ENCODE measurements around the gene ZNF823.

The ZNF823 gene

GRCh38 chr19:11708457-11708856 is 30.3 kb downstream of the ZNF823 start:
- TF ChIP-seq ZNF214 (tag by site-specific recombination; IDR thresholded peaks at IDR 0.05; ENCODE audit: borderline replicate concordance) (no peak), SP7 (tag by site-specific recombination; IDR thresholded peaks at IDR 0.05) (no peak), ZNF654 (tag by site-specific recombination; IDR thresholded peaks at IDR 0.05; ENCODE audit: low read depth) (no peak), ZNF830 (tag by site-specific recombination; IDR thresholded peaks at IDR 0.05; ENCODE audit: low read depth) (no peak), ZNF660 (tag by site-specific recombination; IDR thresholded peaks at IDR 0.05) (no peak), ZNF19 (tag by site-specific recombination; IDR thresholded peaks at IDR 0.05; ENCODE audit: low read depth) (no peak), ZBTB21 (tag by site-specific recombination; IDR thresholded peaks at IDR 0.05) (no peak), ZNF398 (tag by site-specific recombination; IDR thresholded peaks at IDR 0.05) (no peak), ATF2 (tag by site-specific recombination; IDR thresholded peaks at IDR 0.05; ENCODE audit: low read depth) (no peak), ZNF140 (tag by site-specific recombination; IDR thresholded peaks at IDR 0.05) (no peak), ZBTB11 (tag by site-specific recombination; conservative IDR thresholded peaks at IDR 0.05; ENCODE audit: low read depth) (no peak), ZNF37A (tag by site-specific recombination; IDR thresholded peaks at IDR 0.05) (no peak), ZBTB17 (tag by site-specific recombination; IDR thresholded peaks at IDR 0.05) (no peak)
- CTCF ChIA-PET: interaction anchor here (0.7 kb wide), 2 partner anchors 9 to 91 kb away, joined by 3 to 5 read pairs; no protein-coding TSS in a partner anchor
- Histone ChIP-seq H3K4me1 (ENCODE audit: control insufficient read depth, insufficient read depth, low read length) (no peaks in the 10 kb centered on the region), H3K9me3 (ENCODE audit: control insufficient read depth, insufficient read depth, low read depth, low read length) (no peaks in the 10 kb centered on the region), H3K36me3 (ENCODE audit: control insufficient read depth in 2 of 2, insufficient read depth in 1 of 2, low read length in 2 of 2) (no peaks in the 10 kb centered on the region), H3K27ac (ENCODE audit: extremely low read depth, low read depth, low read length) (no peak overlapping the region), H3K4me3 (ENCODE audit: low read depth, low read length) (no peak overlapping the region)
- POLR2A ChIA-PET: no interaction called here

GRCh38 chr19:11705474-11705873 is 33.3 kb downstream of the ZNF823 start:
- Histone ChIP-seq H3K9me3 (ENCODE audit: control insufficient read depth, insufficient read depth, low read depth, low read length) (no peaks in the 10 kb centered on the region), H3K4me1 (ENCODE audit: control insufficient read depth, insufficient read depth, low read length) (no peaks in the 10 kb centered on the region), H3K4me3 (ENCODE audit: low read depth, low read length) (no peak overlapping the region), H3K36me3 (ENCODE audit: control insufficient read depth in 2 of 2, insufficient read depth in 1 of 2, low read length in 2 of 2) (no peaks in the 10 kb centered on the region), H3K27ac (ENCODE audit: extremely low read depth, low read depth, low read length) (no peak overlapping the region)
- ChIA-PET CTCF (no interaction called here), POLR2A (no interaction called here)
- TF ChIP-seq ZNF157 (tag by site-specific recombination; IDR thresholded peaks at IDR 0.05) (no peak), ZNF423 (tag by site-specific recombination; IDR thresholded peaks at IDR 0.05) (no peak), ZBTB44 (tag by site-specific recombination; IDR thresholded peaks at IDR 0.05) (no peak), ZNF354C (tag by site-specific recombination; IDR thresholded peaks at IDR 0.05; ENCODE audit: borderline replicate concordance, low read depth) (no peak), ZBTB1 (tag by site-specific recombination; IDR thresholded peaks at IDR 0.05) (no peak), ZNF626 (tag by site-specific recombination; IDR thresholded peaks at IDR 0.05) (no peak), ZNF660 (tag by site-specific recombination; IDR thresholded peaks at IDR 0.05) (no peak), ZNF184 (tag by site-specific recombination; IDR thresholded peaks at IDR 0.05) (no peak), ZNF596 (tag by site-specific recombination; IDR thresholded peaks at IDR 0.05) (no peak), ZNF311 (tag by site-specific recombination; IDR thresholded peaks at IDR 0.05; ENCODE audit: borderline replicate concordance) (no peak), ZNF10 (tag by site-specific recombination; IDR thresholded peaks at IDR 0.05) (no peak), ZBTB49 (tag by site-specific recombination; IDR thresholded peaks at IDR 0.05; ENCODE audit: low read depth) (no peak), HOXC10 (CRISPR knock-in tag; IDR thresholded peaks at IDR 0.05) (no peak), ZNF514 (tag by site-specific recombination; IDR thresholded peaks at IDR 0.05) (no peak), ZNF214 (tag by site-specific recombination; IDR thresholded peaks at IDR 0.05; ENCODE audit: borderline replicate concordance) (no peak)

Data from HEK293 (cell line).